ENCODE data around the gene DIP2A.

The DIP2A gene

DNA sequence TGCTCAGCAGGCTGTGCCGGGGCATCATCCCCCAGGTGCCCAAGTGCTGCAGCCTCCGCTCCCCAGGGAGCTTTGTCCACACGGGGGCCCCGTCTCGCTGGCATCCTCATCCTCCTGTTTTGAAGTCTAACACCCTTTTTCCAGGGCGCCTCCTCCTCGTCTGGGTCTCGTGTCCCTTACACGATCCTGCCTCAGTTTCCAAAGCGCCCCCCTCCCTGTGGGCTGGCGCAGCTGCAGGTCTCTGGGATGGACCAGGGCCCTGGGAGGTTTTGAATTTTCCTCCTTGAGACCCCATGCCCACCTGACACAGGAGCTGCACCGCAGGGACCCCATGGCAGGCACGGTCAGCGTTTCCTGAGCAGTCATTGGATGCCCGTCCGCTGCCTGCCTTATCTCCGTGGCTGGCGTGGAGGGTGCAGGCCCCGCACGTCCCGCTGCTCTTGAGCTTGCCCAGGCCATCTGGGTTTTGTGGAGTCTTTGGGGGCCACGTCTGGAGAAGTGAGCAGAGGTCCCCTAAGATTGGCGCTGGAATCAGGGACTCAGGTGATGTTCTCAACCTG lies 37.4 kb upstream of the DIP2A start:
- Histone ChIP-seq H3K4me1 (no peaks in the 10 kb centered on the region), H3K4me3 (no peak overlapping the region), H3K27me3 (ENCODE audit: low read depth) (no peaks in the 10 kb centered on the region), H3K9me3 (no peaks in the 10 kb centered on the region), H3K36me3 (replicated peaks) (peaks cover 27% of the 10 kb centered on the region)
- DNase-seq (ENCODE audit: low spot score in 2 of 2): no peak
- in situ Hi-C loops (cut with MboI; ENCODE audit: low sequenced_read_pairs): no loop called here

GRCh38 chr21:46421756-46422555 lies 36.7 kb upstream of the DIP2A start:
- Histone ChIP-seq H3K36me3 (replicated peaks) (peaks cover 22% of the 10 kb centered on the region), H3K4me1 (no peaks in the 10 kb centered on the region), H3K27me3 (ENCODE audit: low read depth) (no peaks in the 10 kb centered on the region), H3K9me3 (no peaks in the 10 kb centered on the region), H3K4me3 (no peak overlapping the region)
- in situ Hi-C loops (cut with MboI; ENCODE audit: low sequenced_read_pairs): no loop called here
- no peak for DNase-seq (ENCODE audit: low spot score in 2 of 2)

GRCh38 chr21:46422636-46423241 lies 36.0 kb upstream of the DIP2A start:
- in situ Hi-C loops (cut with MboI; ENCODE audit: low sequenced_read_pairs): no loop called here
- no peak overlapping the region for H3K4me3 ChIP-seq
- peaks cover 27% of the 10 kb centered on the region for H3K36me3 ChIP-seq (replicated peaks)
- no peaks in the 10 kb centered on the region for H3K4me1 ChIP-seq
- H3K9me3 ChIP-seq: no peaks in the 10 kb centered on the region
- H3K27me3 ChIP-seq (ENCODE audit: low read depth): no peaks in the 10 kb centered on the region
- DNase-seq (ENCODE audit: low spot score in 2 of 2): no peak

- peaks cover 31% of the 10 kb centered on the region for H3K36me3 ChIP-seq (replicated peaks)
- in situ Hi-C loops (cut with MboI; ENCODE audit: low sequenced_read_pairs): no loop called here
- H3K9me3 ChIP-seq: no peaks in the 10 kb centered on the region
- no peak overlapping the region for H3K4me3 ChIP-seq
- DNase-seq (ENCODE audit: low spot score in 2 of 2): no peak
- H3K4me1 ChIP-seq: no peaks in the 10 kb centered on the region
- H3K27me3 ChIP-seq (ENCODE audit: low read depth): no peaks in the 10 kb centered on the region
Measured at GRCh38 chr21:46423546-46424038, 35.1 kb upstream of the DIP2A start.

GRCh38 chr21:46424039-46424591 lies 34.6 kb upstream of the DIP2A start:
- Histone ChIP-seq H3K4me3 (no peak overlapping the region), H3K4me1 (no peaks in the 10 kb centered on the region), H3K36me3 (replicated peaks) (peaks cover 33% of the 10 kb centered on the region), H3K27me3 (ENCODE audit: low read depth) (no peaks in the 10 kb centered on the region), H3K9me3 (no peaks in the 10 kb centered on the region)
- DNase-seq (ENCODE audit: low spot score in 2 of 2): no peak
- in situ Hi-C loops (cut with MboI; ENCODE audit: low sequenced_read_pairs): no loop called here

DNA sequence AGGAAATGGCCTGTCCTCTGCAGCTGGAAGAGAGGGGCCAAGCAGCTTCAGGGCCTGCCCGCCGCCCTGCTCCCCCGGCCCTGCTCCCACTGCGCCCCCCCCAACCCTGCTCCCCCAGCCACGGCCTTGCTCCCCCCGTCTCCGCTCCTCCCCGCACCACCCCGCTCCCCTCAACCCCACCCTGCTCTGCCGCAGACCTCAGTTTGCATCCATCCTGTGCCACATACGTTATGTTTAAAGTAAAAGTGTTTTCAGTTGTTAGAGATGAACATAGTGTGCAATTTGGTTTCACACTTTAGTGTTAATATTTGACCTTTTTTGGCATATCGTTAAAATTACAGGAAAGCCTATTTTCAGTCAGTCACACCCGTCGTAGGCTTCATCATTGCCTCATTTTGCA lies 34.1 kb upstream of the DIP2A start:
- H3K36me3 ChIP-seq (replicated peaks): peaks cover 35% of the 10 kb centered on the region
- in situ Hi-C loops (cut with MboI; ENCODE audit: low sequenced_read_pairs): no loop called here
- H3K9me3 ChIP-seq: no peaks in the 10 kb centered on the region
- DNase-seq (ENCODE audit: low spot score in 2 of 2): no peak
- no peaks in the 10 kb centered on the region for H3K4me1 ChIP-seq
- H3K4me3 ChIP-seq: no peak overlapping the region
- H3K27me3 ChIP-seq (ENCODE audit: low read depth): no peaks in the 10 kb centered on the region

DNA sequence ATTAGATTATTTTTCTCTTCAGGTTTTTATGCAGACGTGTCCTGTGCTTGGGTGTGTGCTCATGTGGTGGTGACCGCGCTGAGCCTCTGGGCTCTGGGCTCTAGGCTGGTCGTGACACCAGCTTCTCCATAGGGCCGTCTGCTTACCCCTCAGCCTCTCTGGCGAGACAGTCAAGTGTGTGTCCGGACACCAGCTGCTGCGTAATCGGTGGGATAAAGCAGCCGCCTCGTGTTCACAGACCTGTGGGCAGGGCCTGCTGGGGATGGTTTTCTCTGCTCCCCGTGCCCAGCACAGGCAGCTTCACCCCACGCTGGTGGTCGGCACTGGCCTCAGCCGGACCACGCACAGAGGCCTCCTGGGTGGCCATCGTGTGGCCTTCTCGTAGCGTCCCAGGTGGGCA lies 33.6 kb upstream of the DIP2A start:
- no peaks in the 10 kb centered on the region for H3K27me3 ChIP-seq (ENCODE audit: low read depth)
- DNase-seq (ENCODE audit: low spot score in 2 of 2): no peak
- H3K36me3 ChIP-seq (replicated peaks): peaks cover 39% of the 10 kb centered on the region
- no peak overlapping the region for H3K4me3 ChIP-seq
- in situ Hi-C loops (cut with MboI; ENCODE audit: low sequenced_read_pairs): no loop called here
- H3K4me1 ChIP-seq: no peaks in the 10 kb centered on the region
- no peaks in the 10 kb centered on the region for H3K9me3 ChIP-seq

DNA sequence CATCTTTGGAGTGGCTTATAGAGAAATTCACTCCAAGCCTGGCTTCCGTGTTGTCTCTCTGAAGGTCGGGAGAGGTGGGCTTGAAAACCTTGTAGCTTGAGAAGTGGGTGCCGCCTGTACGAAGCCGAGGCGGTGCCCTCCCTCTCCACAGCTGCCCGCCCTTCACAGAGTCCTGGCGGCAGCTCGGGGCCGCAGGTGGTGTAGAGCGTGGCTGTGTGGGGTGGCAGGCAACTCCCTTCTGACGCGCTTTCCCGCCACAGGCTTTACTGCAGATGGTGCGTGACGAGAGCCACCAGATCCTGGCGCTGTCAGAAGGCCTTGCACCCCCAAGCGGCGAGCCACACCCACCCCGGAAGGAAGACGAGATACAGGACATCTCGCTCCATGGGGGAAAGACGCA lies 33.1 kb upstream of the DIP2A start:
- H3K36me3 ChIP-seq (replicated peaks): peaks cover 44% of the 10 kb centered on the region
- H3K27me3 ChIP-seq (ENCODE audit: low read depth): no peaks in the 10 kb centered on the region
- no peak for DNase-seq (ENCODE audit: low spot score in 2 of 2)
- H3K9me3 ChIP-seq: no peaks in the 10 kb centered on the region
- no peak overlapping the region for H3K4me3 ChIP-seq
- in situ Hi-C loops (cut with MboI; ENCODE audit: low sequenced_read_pairs): no loop called here
- no peaks in the 10 kb centered on the region for H3K4me1 ChIP-seq

GRCh38 chr21:46426313-46427046 lies 32.2 kb upstream of the DIP2A start:
- H3K9me3 ChIP-seq: no peaks in the 10 kb centered on the region
- no peaks in the 10 kb centered on the region for H3K4me1 ChIP-seq
- peaks cover 47% of the 10 kb centered on the region for H3K36me3 ChIP-seq (replicated peaks)
- no peaks in the 10 kb centered on the region for H3K27me3 ChIP-seq (ENCODE audit: low read depth)
- no peak for DNase-seq (ENCODE audit: low spot score in 2 of 2)
- H3K4me3 ChIP-seq: no peak overlapping the region
- in situ Hi-C loops (cut with MboI; ENCODE audit: low sequenced_read_pairs): no loop called here

DNA sequence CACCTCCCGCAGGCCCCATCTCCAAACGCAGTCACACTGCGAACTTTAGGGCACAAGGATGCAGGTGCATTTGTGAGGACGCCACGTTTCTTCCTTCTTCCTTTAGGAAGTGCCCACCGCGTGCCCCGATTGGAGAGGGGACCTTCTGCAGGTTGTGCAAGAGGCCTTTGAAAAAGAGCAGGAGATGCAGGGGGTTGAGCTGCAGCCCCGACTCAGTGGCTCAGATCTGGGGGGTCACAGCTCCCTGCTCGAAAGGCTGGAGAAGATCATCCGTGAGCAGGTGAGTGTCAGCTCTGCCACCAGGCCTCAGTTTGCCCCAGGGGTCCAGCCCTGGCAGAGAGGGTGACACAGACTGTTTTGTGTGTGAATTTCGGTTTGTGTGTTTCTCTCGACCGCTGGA lies 31.2 kb upstream of the DIP2A start:
- in situ Hi-C loops (cut with MboI; ENCODE audit: low sequenced_read_pairs): no loop called here
- H3K9me3 ChIP-seq: no peaks in the 10 kb centered on the region
- no peak overlapping the region for H3K4me3 ChIP-seq
- no peaks in the 10 kb centered on the region for H3K27me3 ChIP-seq (ENCODE audit: low read depth)
- peaks cover 50% of the 10 kb centered on the region for H3K36me3 ChIP-seq (replicated peaks)
- no peaks in the 10 kb centered on the region for H3K4me1 ChIP-seq
- no peak for DNase-seq (ENCODE audit: low spot score in 2 of 2)

- in situ Hi-C loops (cut with MboI; ENCODE audit: low sequenced_read_pairs): no loop called here
- Histone ChIP-seq H3K27me3 (ENCODE audit: low read depth) (no peaks in the 10 kb centered on the region), H3K9me3 (no peaks in the 10 kb centered on the region), H3K4me1 (no peaks in the 10 kb centered on the region), H3K4me3 (no peak overlapping the region), H3K36me3 (replicated peaks) (peaks cover 52% of the 10 kb centered on the region)
- no peak for DNase-seq (ENCODE audit: low spot score in 2 of 2)
Measured at GRCh38 chr21:46428286-46428685, 30.4 kb upstream of the DIP2A start.

DNA sequence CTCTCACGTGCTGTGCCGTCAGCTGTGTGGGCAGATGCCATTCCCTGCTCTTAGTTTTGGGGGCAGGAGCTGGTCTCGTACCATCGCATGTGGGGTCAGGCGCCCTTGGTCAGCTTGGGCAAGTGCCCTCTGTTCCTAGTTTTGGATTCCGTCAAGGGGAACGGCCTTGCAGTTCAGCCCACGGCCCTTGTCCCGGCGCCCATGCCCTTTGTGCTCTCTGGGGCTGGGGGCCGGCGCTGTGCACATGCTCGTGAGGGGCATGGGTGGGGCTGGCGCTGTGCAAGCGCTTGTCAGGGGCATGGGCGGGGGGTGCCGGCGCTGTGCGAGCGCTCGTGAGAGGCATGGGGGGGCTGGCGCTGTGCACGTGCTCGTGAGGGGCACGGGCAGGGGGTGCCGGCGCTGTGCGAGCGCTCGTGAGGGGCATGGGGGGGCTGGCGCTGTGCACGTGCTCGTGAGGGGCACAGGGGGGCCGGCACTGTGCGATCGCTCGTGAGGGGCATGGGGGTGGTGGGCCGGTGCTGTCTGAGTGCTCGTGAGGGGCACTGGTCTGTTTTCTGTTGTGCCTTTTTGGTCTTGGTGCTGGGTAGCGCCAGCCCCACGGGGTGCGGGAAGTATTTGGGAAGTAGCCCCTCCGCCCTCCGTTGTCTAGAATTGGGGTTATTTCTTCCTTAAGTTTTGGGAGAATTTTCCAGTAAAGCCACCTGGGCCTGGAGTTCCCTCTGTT lies 29.5 kb upstream of the DIP2A start:
- H3K36me3 ChIP-seq (replicated peaks): peaks cover 54% of the 10 kb centered on the region
- no peaks in the 10 kb centered on the region for H3K9me3 ChIP-seq
- H3K4me3 ChIP-seq: no peak overlapping the region
- no peaks in the 10 kb centered on the region for H3K4me1 ChIP-seq
- in situ Hi-C loops (cut with MboI; ENCODE audit: low sequenced_read_pairs): no loop called here
- DNase-seq (ENCODE audit: low spot score in 2 of 2): no peak
- H3K27me3 ChIP-seq (ENCODE audit: low read depth): no peaks in the 10 kb centered on the region

Data from HAP-1 (cell line).